HCT116 (cell line): ENCODE measurements around the gene SLC25A20. TPM values are rescaled to one million over a fixed set of nuclear protein-coding genes. Genes with fewer than 3 reads are reported as not detected.

ENCODE experiments used
- ATAC-seq: fragments of 200-7000 bp; cut with Tn5 transposase; 2 replicates; pipeline ENCODE4 v1.9.1; 2020; ENCODE audit warnings: mild to moderate bottlenecking, moderate library complexity
- BruUV-seq: library from RNA; stranded (reverse); fragments of 400-500 nt; replicated peaks from 2 replicates; lab custom pipeline; 2021; lab: Mats Ljungman, UMichigan
- CTCF ChIA-PET: fragments of 300-600 bp; sonication (Branson Sonifier 250); formaldehyde crosslinking; loops from one replicate; lab custom pipeline; 2021; ENCODE audit warnings: antibody characterized with exemption; lab: Charles Lee
- POLR2A ChIA-PET: fragments of 300-600, 350-600 bp; sonication (Branson Sonifier 250); formaldehyde crosslinking; loops from one replicate; lab custom pipeline; 2021; ENCODE audit warnings: antibody characterized with exemption; lab: Charles Lee
- RAD21 ChIA-PET, 2 experiments: fragments of 300-600 bp; sonication (Branson Sonifier 250); formaldehyde crosslinking; loops; one replicate each; lab custom pipeline; 2023; ENCODE audit warnings: low total read pairs in 2 of 2; ENCODE audit not compliant: uncharacterized antibody in 2 of 2, unreplicated experiment in 2 of 2, low non-redundant PET in 1 of 2; lab: Charles Lee
- DNase-seq: peaks from one replicate; pipeline ENCODE4 v3.0.0-alpha.2; 2010; ENCODE audit warnings: low read depth, low spot score
- H2AFZ ChIP-seq: fragments of 200-600 bp; shearing (Covaris generic), sonication (generic); 2 replicates; pipeline ENCODE4 v1.6.1; 2017; ENCODE audit warnings: low read depth, mixed run types, mixed read lengths, antibody characterized with exemption, low read length; ENCODE audit not compliant: poor library complexity, severe bottlenecking
- H3K27ac ChIP-seq: 2 replicates; pipeline ENCODE4 v1.5.1; 2012; ENCODE audit warnings: low read depth, low read length
- H3K27me3 ChIP-seq: fragments of 200-600 bp; sonication (generic); 2 replicates; pipeline ENCODE4 v1.6.1; 2016; ENCODE audit warnings: mixed run types, low read length, mixed read lengths; ENCODE audit not compliant: insufficient read depth
- H3K36me3 ChIP-seq, 2 experiments: fragments of 200-500 bp in 1 of 2; fragments of 200-600 bp in 1 of 2; sonication (Bioruptor generic) in 1 of 2; sonication (generic) in 1 of 2; 2 replicates each; pipeline versions ENCODE4 v1.5.1 to v1.6.1; 2014 to 2016; ENCODE audit warnings: low read length in 2 of 2, inconsistent platforms in 1 of 2, mixed read lengths in 1 of 2, mixed run types in 1 of 2; ENCODE audit not compliant: insufficient read depth in 2 of 2, control insufficient read depth in 1 of 2
- H3K4me1 ChIP-seq, 2 experiments: fragments of 200-600 bp in 1 of 2; sonication (generic) in 1 of 2; 2 replicates each; pipeline versions ENCODE4 v1.5.1 to v1.6.1; 2012 to 2017; ENCODE audit warnings: low read length in 2 of 2, inconsistent platforms in 1 of 2, mild to moderate bottlenecking in 1 of 2, mixed read lengths in 1 of 2, mixed run types in 1 of 2, moderate library complexity in 1 of 2; ENCODE audit not compliant: insufficient read depth in 2 of 2, control insufficient read depth in 1 of 2
- H3K4me2 ChIP-seq: fragments of 200-600 bp; sonication (generic); 2 replicates; pipeline ENCODE4 v1.6.1; 2017; ENCODE audit warnings: mixed run types, low read length, mixed read lengths
- H3K4me3 ChIP-seq, 2 experiments: fragments of 200-600 bp in 1 of 2; sonication (generic) in 1 of 2; replicated peaks in 1 of 2; 2 replicates each; pipeline ENCODE4 v1.5.1; 2011 to 2016; ENCODE audit warnings: low read length in 2 of 2, control low read depth in 1 of 2, low read depth in 1 of 2, mild to moderate bottlenecking in 1 of 2, mixed read lengths in 1 of 2, mixed run types in 1 of 2
- H3K79me2 ChIP-seq: fragments of 200-600 bp; sonication (generic); 2 replicates; pipeline ENCODE4 v1.6.1; 2017; ENCODE audit warnings: mild to moderate bottlenecking, mixed run types, low read length, moderate library complexity, mixed read lengths; ENCODE audit not compliant: insufficient read depth
- H3K9ac ChIP-seq: fragments of 200-600 bp; sonication (generic); 2 replicates; pipeline ENCODE4 v1.6.1; 2016; ENCODE audit warnings: low read length, mixed read lengths
- H3K9me2 ChIP-seq: fragments of 200-600 bp; sonication (generic), shearing (Covaris generic); 2 replicates; pipeline ENCODE4 v1.6.1; 2017; ENCODE audit warnings: mixed run types, mild to moderate bottlenecking, moderate library complexity; ENCODE audit not compliant: insufficient read depth
- H3K9me3 ChIP-seq, 2 experiments: fragments of 200-500 bp in 1 of 2; fragments of 200-600 bp in 1 of 2; sonication (Bioruptor generic) in 1 of 2; sonication (generic) in 1 of 2; 2 replicates each; pipeline ENCODE4 v1.6.1; 2014 to 2017; ENCODE audit warnings: low read length in 2 of 2, mixed read lengths in 2 of 2, inconsistent platforms in 1 of 2, low read depth in 1 of 2, mild to moderate bottlenecking in 1 of 2, mixed run types in 1 of 2, moderate library complexity in 1 of 2; ENCODE audit not compliant: control insufficient read depth in 1 of 2, insufficient read depth in 1 of 2
- H4K20me1 ChIP-seq: fragments of 200-600 bp; sonication (generic), shearing (Covaris generic); 2 replicates; pipeline ENCODE4 v1.6.1; 2017; ENCODE audit warnings: mixed run types, mild to moderate bottlenecking, moderate library complexity; ENCODE audit not compliant: insufficient read depth
- CBX3 ChIP-seq: IDR thresholded peaks from 2 replicates; pipeline ENCODE4 v1.6.1; 2012; ENCODE audit warnings: low read depth
- CEBPB ChIP-seq: IDR thresholded peaks from 2 replicates; pipeline ENCODE4 v1.6.1; 2012; ENCODE audit warnings: low read depth
- EGR1 ChIP-seq: IDR thresholded peaks from 2 replicates; pipeline ENCODE4 v1.6.1; 2012; ENCODE audit warnings: low read depth
- ELF1 ChIP-seq: IDR thresholded peaks from 2 replicates; pipeline ENCODE4 v1.6.1; 2012; ENCODE audit warnings: low read depth, borderline replicate concordance
- EZH2 ChIP-seq: fragments of 200-600 bp; sonication (generic); IDR thresholded peaks from 2 replicates; pipeline ENCODE4 v1.6.1; 2017; ENCODE audit warnings: antibody characterized with exemption, mixed run types
- EZH2phosphoT487 ChIP-seq: fragments of 200-600 bp; IDR thresholded peaks from 2 replicates; pipeline ENCODE4 v1.6.1; 2018; ENCODE audit warnings: antibody characterized with exemption, borderline replicate concordance
- JUND ChIP-seq: IDR thresholded peaks from 2 replicates; pipeline ENCODE4 v1.6.1; 2012
- POLR2A ChIP-seq: IDR thresholded peaks from 2 replicates; pipeline ENCODE4 v1.7.0; 2011; ENCODE audit warnings: borderline replicate concordance; ENCODE audit not compliant: insufficient read depth, insufficient read length; ENCODE audit errors: extremely low read depth
- POLR2AphosphoS5 ChIP-seq: IDR thresholded peaks from 2 replicates; pipeline ENCODE4 v1.6.1; 2011; ENCODE audit warnings: mild to moderate bottlenecking, low read depth, low read length, moderate library complexity
- SP1 ChIP-seq: IDR thresholded peaks from 2 replicates; pipeline ENCODE4 v1.6.1; 2012; ENCODE audit warnings: low read depth
- SRF ChIP-seq: IDR thresholded peaks from 2 replicates; pipeline ENCODE4 v1.6.1; 2012; ENCODE audit warnings: low read depth
- YY1 ChIP-seq: IDR thresholded peaks from 2 replicates; pipeline ENCODE4 v1.6.1; 2011; ENCODE audit warnings: low read length, low read depth, moderate library complexity, mild to moderate bottlenecking; ENCODE audit not compliant: insufficient replicate concordance; ENCODE audit errors: extremely low read depth
- ZFX ChIP-seq: fragments of 450-650 bp; IDR thresholded peaks from 2 replicates; pipeline ENCODE4 v1.6.1; 2017
- ZNF274 ChIP-seq: fragments of 200-500 bp; sonication (Bioruptor generic); IDR thresholded peaks from 2 replicates; pipeline ENCODE4 v1.6.1; 2014; ENCODE audit warnings: mild to moderate bottlenecking, low read depth, low read length, inconsistent platforms
- intact Hi-C: fragments of 100-400 bp; cut with micrococcal nuclease; formaldehyde crosslinking; loops from 2 replicates; pipeline ENCODE4 v1.10.0; 2022
- total RNA-seq: library from RNA; stranded (reverse); gene quantifications from one replicate; pipeline ENCODE4 v1.2.1, GENCODE V29; 2021; ENCODE audit not compliant: unreplicated experiment
- TF ChIP-seq, protein P1 (sequence below): IDR thresholded peaks from 2 replicates; pipeline ENCODE4 v1.6.1; 2012
- TF ChIP-seq, protein P2 (sequence below): IDR thresholded peaks from 2 replicates; pipeline ENCODE4 v1.6.1; 2012; ENCODE audit warnings: low read depth
- TF ChIP-seq, protein P3 (sequence below), 3 experiments: fragments of 200-600 bp in 1 of 3; sonication (generic) in 1 of 3; IDR thresholded peaks in 2 of 3; conservative IDR thresholded peaks in 1 of 3; 2 replicates each; pipeline ENCODE4 v1.5.1; 2012 to 2017; ENCODE audit warnings: low read depth in 2 of 3, low read length in 2 of 3, antibody characterized with exemption in 1 of 3, borderline replicate concordance in 1 of 3, control low read depth in 1 of 3, mild to moderate bottlenecking in 1 of 3, mixed read lengths in 1 of 3, mixed run types in 1 of 3, moderate library complexity in 1 of 3; ENCODE audit not compliant: insufficient read depth in 1 of 3
- TF ChIP-seq, protein P4 (sequence below): IDR thresholded peaks from 2 replicates; pipeline ENCODE4 v1.6.1; 2012

The SLC25A20 gene
- total RNA-seq, 1 experiment from 2014 or later = 8.7 TPM

DNA sequence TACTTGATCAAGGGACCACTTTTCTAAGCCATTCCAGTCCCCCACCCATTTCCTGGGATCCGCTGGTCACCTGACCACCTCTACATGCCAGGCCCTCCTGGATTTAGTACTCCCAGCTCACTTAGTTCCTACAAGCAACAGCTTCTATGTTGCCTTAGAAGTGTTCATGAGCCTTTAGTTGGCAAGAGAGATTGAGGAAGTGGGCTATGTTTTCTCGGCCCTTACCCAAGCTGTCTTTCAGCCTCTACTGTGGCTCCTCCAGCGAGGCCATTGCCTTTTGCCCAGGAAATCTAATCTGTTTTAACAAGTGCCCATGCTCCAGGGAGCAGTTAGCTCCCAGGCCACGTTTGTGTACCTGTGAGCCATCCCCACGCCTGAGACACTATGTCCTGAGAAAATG lies 46.5 kb downstream of the SLC25A20 start:
- DNase-seq = no peak
- Histone ChIP-seq H3K4me2 (no peak overlapping the region), H3K4me1 (peaks cover 3 to 10% of the 10 kb centered on the region in 2 experiments; a peak in 3 of 4 replicates), H2AFZ (no peak overlapping the region), H3K4me3 (no peak overlapping the region), H4K20me1 (no peaks in the 10 kb centered on the region), H3K9me2 (no peaks in the 10 kb centered on the region), H3K36me3 (no peaks in the 10 kb centered on the region), H3K9me3 (no peaks in the 10 kb centered on the region), H3K9ac (no peak overlapping the region), H3K79me2 (no peaks in the 10 kb centered on the region), H3K27me3 (no peaks in the 10 kb centered on the region), H3K27ac (no peak overlapping the region)
- POLR2A ChIA-PET = no interaction called here
- intact Hi-C loops = no loop called here
- no TSS peak for BruUV-seq
- CTCF ChIA-PET = no interaction called here
- RAD21 ChIA-PET = no interaction called here
- ATAC-seq = no peak
- TF ChIP-seq, protein P1, sequence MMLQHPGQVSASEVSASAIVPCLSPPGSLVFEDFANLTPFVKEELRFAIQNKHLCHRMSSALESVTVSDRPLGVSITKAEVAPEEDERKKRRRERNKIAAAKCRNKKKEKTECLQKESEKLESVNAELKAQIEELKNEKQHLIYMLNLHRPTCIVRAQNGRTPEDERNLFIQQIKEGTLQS = no peak
- TF ChIP-seq EGR1 (no peak), CEBPB (no peak), CBX3 (no peak), SRF (no peak), POLR2AphosphoS5 (no peak), YY1 (no peak), POLR2A (no peak), ELF1 (no peak), ZFX (no peak), EZH2phosphoT487 (no peak), SP1 (no peak), JUND (no peak), ZNF274 (no peak), EZH2 (no peak)
- TF ChIP-seq, protein P2, sequence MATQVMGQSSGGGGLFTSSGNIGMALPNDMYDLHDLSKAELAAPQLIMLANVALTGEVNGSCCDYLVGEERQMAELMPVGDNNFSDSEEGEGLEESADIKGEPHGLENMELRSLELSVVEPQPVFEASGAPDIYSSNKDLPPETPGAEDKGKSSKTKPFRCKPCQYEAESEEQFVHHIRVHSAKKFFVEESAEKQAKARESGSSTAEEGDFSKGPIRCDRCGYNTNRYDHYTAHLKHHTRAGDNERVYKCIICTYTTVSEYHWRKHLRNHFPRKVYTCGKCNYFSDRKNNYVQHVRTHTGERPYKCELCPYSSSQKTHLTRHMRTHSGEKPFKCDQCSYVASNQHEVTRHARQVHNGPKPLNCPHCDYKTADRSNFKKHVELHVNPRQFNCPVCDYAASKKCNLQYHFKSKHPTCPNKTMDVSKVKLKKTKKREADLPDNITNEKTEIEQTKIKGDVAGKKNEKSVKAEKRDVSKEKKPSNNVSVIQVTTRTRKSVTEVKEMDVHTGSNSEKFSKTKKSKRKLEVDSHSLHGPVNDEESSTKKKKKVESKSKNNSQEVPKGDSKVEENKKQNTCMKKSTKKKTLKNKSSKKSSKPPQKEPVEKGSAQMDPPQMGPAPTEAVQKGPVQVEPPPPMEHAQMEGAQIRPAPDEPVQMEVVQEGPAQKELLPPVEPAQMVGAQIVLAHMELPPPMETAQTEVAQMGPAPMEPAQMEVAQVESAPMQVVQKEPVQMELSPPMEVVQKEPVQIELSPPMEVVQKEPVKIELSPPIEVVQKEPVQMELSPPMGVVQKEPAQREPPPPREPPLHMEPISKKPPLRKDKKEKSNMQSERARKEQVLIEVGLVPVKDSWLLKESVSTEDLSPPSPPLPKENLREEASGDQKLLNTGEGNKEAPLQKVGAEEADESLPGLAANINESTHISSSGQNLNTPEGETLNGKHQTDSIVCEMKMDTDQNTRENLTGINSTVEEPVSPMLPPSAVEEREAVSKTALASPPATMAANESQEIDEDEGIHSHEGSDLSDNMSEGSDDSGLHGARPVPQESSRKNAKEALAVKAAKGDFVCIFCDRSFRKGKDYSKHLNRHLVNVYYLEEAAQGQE = no peak
- TF ChIP-seq, protein P3, sequence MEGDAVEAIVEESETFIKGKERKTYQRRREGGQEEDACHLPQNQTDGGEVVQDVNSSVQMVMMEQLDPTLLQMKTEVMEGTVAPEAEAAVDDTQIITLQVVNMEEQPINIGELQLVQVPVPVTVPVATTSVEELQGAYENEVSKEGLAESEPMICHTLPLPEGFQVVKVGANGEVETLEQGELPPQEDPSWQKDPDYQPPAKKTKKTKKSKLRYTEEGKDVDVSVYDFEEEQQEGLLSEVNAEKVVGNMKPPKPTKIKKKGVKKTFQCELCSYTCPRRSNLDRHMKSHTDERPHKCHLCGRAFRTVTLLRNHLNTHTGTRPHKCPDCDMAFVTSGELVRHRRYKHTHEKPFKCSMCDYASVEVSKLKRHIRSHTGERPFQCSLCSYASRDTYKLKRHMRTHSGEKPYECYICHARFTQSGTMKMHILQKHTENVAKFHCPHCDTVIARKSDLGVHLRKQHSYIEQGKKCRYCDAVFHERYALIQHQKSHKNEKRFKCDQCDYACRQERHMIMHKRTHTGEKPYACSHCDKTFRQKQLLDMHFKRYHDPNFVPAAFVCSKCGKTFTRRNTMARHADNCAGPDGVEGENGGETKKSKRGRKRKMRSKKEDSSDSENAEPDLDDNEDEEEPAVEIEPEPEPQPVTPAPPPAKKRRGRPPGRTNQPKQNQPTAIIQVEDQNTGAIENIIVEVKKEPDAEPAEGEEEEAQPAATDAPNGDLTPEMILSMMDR (IDR thresholded peaks at IDR 0.05 in 2 of 3, conservative IDR thresholded peaks at IDR 0.05 in 1 of 3; ENCODE audit: borderline replicate concordance in 1 of 3, insufficient read depth in 1 of 3, low read depth in 2 of 3, low read length in 2 of 3) = no peak
- TF ChIP-seq, protein P4, sequence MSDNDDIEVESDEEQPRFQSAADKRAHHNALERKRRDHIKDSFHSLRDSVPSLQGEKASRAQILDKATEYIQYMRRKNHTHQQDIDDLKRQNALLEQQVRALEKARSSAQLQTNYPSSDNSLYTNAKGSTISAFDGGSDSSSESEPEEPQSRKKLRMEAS = no peak
